ENCODE data around the gene ADPRS.

Gene ADPRS

GRCh38 chr1:36087233-36088123, 1.2 kb upstream of the ADPRS start:
- DNase-seq, result no peak

GRCh38 chr1:36088265-36088576, 471 bp upstream of the ADPRS start:
- no peak for DNase-seq

- DNase-seq, result no peak
Measured at GRCh38 chr1:36089393-36090121, 865 bp downstream of the ADPRS start.

- no peak for DNase-seq
Measured at GRCh38 chr1:36091141-36091540, 2.4 kb downstream of the ADPRS start.

GRCh38 chr1:36091698-36092097, 3.0 kb downstream of the ADPRS start:
- DNase-seq, result no peak

- no peak for DNase-seq
Measured at GRCh38 chr1:36092166-36092797, 3.6 kb downstream of the ADPRS start.

GRCh38 chr1:36092798-36093185, 4.1 kb downstream of the ADPRS start:
- no peak for DNase-seq

GRCh38 chr1:36093226-36093625, 4.5 kb downstream of the ADPRS start:
- no peak for DNase-seq

- no peak for DNase-seq
Measured at GRCh38 chr1:36093929-36094328, 5.2 kb downstream of the ADPRS start.

- DNase-seq, result no peak
Measured at GRCh38 chr1:36094621-36095061, 5.9 kb downstream of the ADPRS start.

GRCh38 chr1:36095760-36096405, 7.2 kb downstream of the ADPRS start:
- no peak for DNase-seq

- DNase-seq, result no peak
Measured at GRCh38 chr1:36096500-36097432, 8.1 kb downstream of the ADPRS start.

GRCh38 chr1:36097693-36098585, 9.2 kb downstream of the ADPRS start:
- DNase-seq, result no peak

GRCh38 chr1:36098650-36099365, 10.1 kb downstream of the ADPRS start:
- DNase-seq, result no peak

- peak; percentile 58 for DNase-seq
Measured at GRCh38 chr1:36099681-36100341, 11.1 kb downstream of the ADPRS start.

- no peak for DNase-seq
Measured at GRCh38 chr1:36100376-36100775, 11.7 kb downstream of the ADPRS start.

- DNase-seq, result no peak
Measured at GRCh38 chr1:36101546-36101945, 12.9 kb downstream of the ADPRS start.

- DNase-seq, result no peak
Measured at GRCh38 chr1:36106269-36106668, 17.6 kb downstream of the ADPRS start.

- no peak for DNase-seq
Measured at GRCh38 chr1:36107394-36107793, 18.7 kb downstream of the ADPRS start.

- DNase-seq, result no peak
Measured at GRCh38 chr1:36108314-36108713, 19.6 kb downstream of the ADPRS start.
